ENCODE results near the gene PPOX. TPM values are rescaled to one million over a fixed set of nuclear protein-coding genes. Genes with fewer than 3 reads are reported as not detected.

Gene PPOX
- total RNA-seq, 5 donors from 2014 or later (not counting 1 experiment from before 2014, with no cell fraction given) = 38.3 to 85.4 (median 69.2) TPM

DNA sequence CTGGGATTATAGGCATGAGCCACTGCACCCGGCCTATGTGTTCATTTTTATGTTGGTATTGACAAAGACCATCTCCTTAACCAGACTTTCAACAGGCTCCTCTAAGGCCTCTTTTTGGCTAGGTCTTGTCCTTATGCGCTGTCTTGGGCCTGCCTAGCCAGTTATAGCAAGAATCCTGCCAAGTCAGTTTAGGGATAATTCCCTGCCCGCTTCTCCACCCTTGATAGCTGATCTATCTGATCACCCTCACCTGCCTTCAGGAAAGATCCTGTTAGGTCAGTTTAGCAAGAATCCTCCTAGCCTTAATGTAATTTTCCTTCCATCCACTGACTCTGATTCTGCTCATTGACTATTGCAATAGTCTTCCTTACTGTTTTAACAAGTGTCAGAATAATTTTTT is 13.5 kb downstream of the PPOX start:
- DNase-seq = no peak
- peaks cover 18% of the 10 kb centered on the region for H3K36me3 Mint-ChIP-seq
- Histone ChIP-seq H3K27me3 (replicated peaks in 1 of 2; ENCODE audit: control insufficient read depth in 2 of 2, extremely low read depth in 1 of 2, insufficient read depth in 2 of 2, low read length in 1 of 2) (no peaks in the 10 kb centered on the region), H3K4me3 (ENCODE audit: control insufficient read depth in 1 of 2, extremely low read depth in 1 of 2, low read length in 1 of 2) (no peak overlapping the region), H3K4me1 (ENCODE audit: control insufficient read depth in 1 of 2, extremely low read depth in 1 of 2, insufficient read depth in 2 of 2, low read length in 2 of 2) (peaks cover 43 to 78% of the 10 kb centered on the region in 2 experiments), H3K9me3 (no peaks in the 10 kb centered on the region), H3K27ac (ENCODE audit: low read length) (peak overlapping the region; percentile 89), H3K36me3 (ENCODE audit: control insufficient read depth in 2 of 2, extremely low read depth in 1 of 2, insufficient read depth in 1 of 2, low read length in 1 of 2) (peaks cover 4 to 13% of the 10 kb centered on the region in 2 donors)
- H3K27ac Mint-ChIP-seq = peak overlapping the region; percentile 92 to 95
- 100% methylated on average over 2 of the region's 3 CpGs for WGBS (ENCODE audit: insufficient coverage)
- ChIA-PET CTCF (no interaction called here), POLR2A (no interaction called here)
- peaks cover 80 to 88% (median 83%) of the 10 kb centered on the region in 3 donors for H3K4me1 Mint-ChIP-seq
- H3K9me3 Mint-ChIP-seq = no peaks in the 10 kb centered on the region
- no peaks in the 10 kb centered on the region for H3K27me3 Mint-ChIP-seq
- no peak for ATAC-seq (replicated peaks in 1 of 4)
- H3K4me3 Mint-ChIP-seq = peak overlapping the region in 1 of 3 donors; percentile 50

GRCh38 chr1:161180639-161181038 is 14.4 kb downstream of the PPOX start:
- Mint-ChIP-seq H3K27ac (peak overlapping the region; percentile 92 to 95), H3K9me3 (no peaks in the 10 kb centered on the region), H3K4me1 (peaks cover 78 to 87% (median 81%) of the 10 kb centered on the region in 3 donors), H3K27me3 (no peaks in the 10 kb centered on the region), H3K36me3 (peaks cover 11% of the 10 kb centered on the region), H3K4me3 (peak overlapping the region; percentile 29 to 50 (median 41))
- CTCF ChIA-PET = interaction anchor here (0.8 to 2.3 kb wide), 5 partner anchors 10 to 112 kb away, joined by 3 to 13 read pairs (median 4); partner anchors contain the start of genes PPOX (in 2 of the 2) and TOMM40L (in 1 of the 2)
- DNase-seq (peak in 1 of 35 experiments; percentile 36), ATAC-seq (replicated peaks in 1 of 4) (no peak)
- POLR2A ChIA-PET = interaction anchor here in 1 of 2 donors (0.5 kb wide), 1 partner anchor 83 kb away, joined by 3 read pairs; no protein-coding TSS in a partner anchor
- no peaks in the 10 kb centered on the region for H3K27me3 ChIP-seq (replicated peaks in 1 of 2; ENCODE audit: control insufficient read depth in 2 of 2, extremely low read depth in 1 of 2, insufficient read depth in 2 of 2, low read length in 1 of 2)
- no peaks in the 10 kb centered on the region for H3K9me3 ChIP-seq
- H3K4me1 ChIP-seq (ENCODE audit: control insufficient read depth in 1 of 2, extremely low read depth in 1 of 2, insufficient read depth in 2 of 2, low read length in 2 of 2) = peaks cover 49 to 78% of the 10 kb centered on the region in 2 experiments
- WGBS (ENCODE audit: insufficient coverage) = 73% methylated on average over 1 of the region's 1 CpG
- no peak overlapping the region for H3K4me3 ChIP-seq (ENCODE audit: control insufficient read depth in 1 of 2, extremely low read depth in 1 of 2, low read length in 1 of 2)
- H3K36me3 ChIP-seq (ENCODE audit: control insufficient read depth in 2 of 2, extremely low read depth in 1 of 2, insufficient read depth in 1 of 2, low read length in 1 of 2) = peaks cover 0 to 4% of the 10 kb centered on the region in 2 donors
- H3K27ac ChIP-seq (ENCODE audit: low read length) = peak overlapping the region; percentile 89

DNA sequence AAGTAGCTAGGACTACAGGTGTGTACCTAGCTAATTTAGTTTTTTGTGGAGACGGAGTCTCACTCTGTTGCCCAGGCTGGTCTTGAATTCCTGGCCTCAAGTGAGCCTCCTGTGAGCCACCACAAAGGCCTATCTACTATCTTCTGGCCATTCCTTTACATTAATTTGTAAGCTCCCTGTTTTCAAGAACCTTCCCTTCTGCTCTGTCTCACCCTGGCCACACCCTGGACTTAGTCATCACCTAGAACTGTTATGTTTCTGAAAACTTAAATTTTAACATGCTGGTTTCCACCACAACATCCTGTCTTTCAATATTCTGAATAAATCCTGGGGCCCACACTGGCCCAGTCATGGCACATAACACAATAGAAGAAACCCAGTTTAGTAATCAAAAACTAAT is 16.0 kb downstream of the PPOX start:
- peak overlapping the region; percentile 89 for H3K27ac ChIP-seq (ENCODE audit: low read length)
- no peaks in the 10 kb centered on the region for H3K36me3 ChIP-seq (ENCODE audit: control insufficient read depth in 2 of 2, extremely low read depth in 1 of 2, insufficient read depth in 1 of 2, low read length in 1 of 2)
- whole genome bisulfite sequencing (ENCODE audit: insufficient coverage) = no CpG with 5 or more reads among the region's 1 CpG
- no peaks in the 10 kb centered on the region for H3K9me3 Mint-ChIP-seq
- peak in 29 of 35 experiments; percentile 29 to 71 (median 40) for DNase-seq
- H3K27ac Mint-ChIP-seq = peak overlapping the region; percentile 97 to 98
- peaks cover 5% of the 10 kb centered on the region for H3K36me3 Mint-ChIP-seq
- peaks cover 81 to 87% (median 83%) of the 10 kb centered on the region in 3 donors for H3K4me1 Mint-ChIP-seq
- peaks cover 57 to 80% of the 10 kb centered on the region in 2 experiments for H3K4me1 ChIP-seq (ENCODE audit: control insufficient read depth in 1 of 2, extremely low read depth in 1 of 2, insufficient read depth in 2 of 2, low read length in 2 of 2)
- no peaks in the 10 kb centered on the region for H3K27me3 ChIP-seq (replicated peaks in 1 of 2; ENCODE audit: control insufficient read depth in 2 of 2, extremely low read depth in 1 of 2, insufficient read depth in 2 of 2, low read length in 1 of 2)
- H3K27me3 Mint-ChIP-seq = no peaks in the 10 kb centered on the region
- peak overlapping the region; percentile 55 to 76 (median 66) for H3K4me3 Mint-ChIP-seq
- ChIA-PET CTCF (interaction anchor here (0.6 to 2.4 kb wide), 7 partner anchors 9 to 547 kb away, joined by 3 to 13 read pairs (median 4); partner anchors contain the start of genes NDUFS2 (in 1 of the 2), PPOX (in 1 of the 2) and TOMM40L (in 1 of the 2)), POLR2A (interaction anchor here in 1 of 2 donors (0.8 to 1.3 kb wide), 3 partner anchors 17 to 50 kb away, joined by 3 to 7 read pairs (median 5); partner anchors contain the start of genes DEDD, PPOX and UFC1)
- peak; percentile 25 to 66 (median 60) for ATAC-seq (replicated peaks in 1 of 4)
- H3K9me3 ChIP-seq = no peaks in the 10 kb centered on the region
- H3K4me3 ChIP-seq (ENCODE audit: control insufficient read depth in 1 of 2, extremely low read depth in 1 of 2, low read length in 1 of 2) = peak overlapping the region in 1 of 2 donors; percentile 1

DNA sequence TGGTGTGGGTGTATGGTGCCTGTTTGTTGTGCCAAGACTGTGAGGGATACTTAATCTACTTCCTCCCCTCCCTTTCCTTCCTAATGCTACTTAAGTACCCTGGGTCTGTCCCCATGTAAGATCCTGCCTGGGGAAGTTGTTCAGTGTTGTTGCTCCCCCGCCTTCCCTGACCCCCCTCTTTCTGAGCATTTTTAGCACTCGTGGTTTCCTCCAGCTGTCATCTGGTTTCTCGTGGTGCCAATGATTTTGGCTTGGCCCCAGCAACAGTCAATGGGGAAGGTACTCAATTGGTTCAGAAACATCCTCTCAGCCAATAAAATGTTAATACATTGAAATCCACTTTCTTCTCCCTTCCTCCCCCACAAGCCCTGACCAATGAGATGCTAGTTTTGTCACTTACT is 19.1 kb downstream of the PPOX start:
- ATAC-seq (replicated peaks in 1 of 4) = peak; percentile 74 to 89 (median 75)
- peaks cover 5% of the 10 kb centered on the region for H3K36me3 Mint-ChIP-seq
- H3K4me1 Mint-ChIP-seq = peaks cover 81 to 86% (median 84%) of the 10 kb centered on the region in 3 donors
- H3K9me3 Mint-ChIP-seq = no peaks in the 10 kb centered on the region
- no peaks in the 10 kb centered on the region for H3K27me3 Mint-ChIP-seq
- WGBS (ENCODE audit: insufficient coverage) = no CpG with 5 or more reads among the region's 3 CpGs
- no peaks in the 10 kb centered on the region for H3K27me3 ChIP-seq (replicated peaks in 1 of 2; ENCODE audit: control insufficient read depth in 2 of 2, extremely low read depth in 1 of 2, insufficient read depth in 2 of 2, low read length in 1 of 2)
- peak overlapping the region; percentile 95 for H3K27ac Mint-ChIP-seq
- H3K27ac ChIP-seq (ENCODE audit: low read length) = peak overlapping the region; percentile 89
- CTCF ChIA-PET = interaction anchor here in 1 of 2 donors (0.6 to 2.3 kb wide), 6 partner anchors 15 to 121 kb away, joined by 3 to 19 read pairs (median 4); partner anchors contain the start of gene TOMM40L
- peak overlapping the region; percentile 76 to 78 (median 76) for H3K4me3 Mint-ChIP-seq
- no peaks in the 10 kb centered on the region for H3K9me3 ChIP-seq
- no peaks in the 10 kb centered on the region for H3K36me3 ChIP-seq (ENCODE audit: control insufficient read depth in 2 of 2, extremely low read depth in 1 of 2, insufficient read depth in 1 of 2, low read length in 1 of 2)
- DNase-seq = peak; percentile 60 to 91 (median 80)
- peak overlapping the region; percentile 5 to 45 for H3K4me3 ChIP-seq (ENCODE audit: control insufficient read depth in 1 of 2, extremely low read depth in 1 of 2, low read length in 1 of 2)
- POLR2A ChIA-PET = interaction anchor here in 1 of 2 donors (1.3 kb wide), 1 partner anchor 19 kb away, joined by 13 read pairs; the partner anchor contains the start of gene PPOX
- H3K4me1 ChIP-seq (ENCODE audit: control insufficient read depth in 1 of 2, extremely low read depth in 1 of 2, insufficient read depth in 2 of 2, low read length in 2 of 2) = peaks cover 63 to 87% of the 10 kb centered on the region in 2 experiments

DNA sequence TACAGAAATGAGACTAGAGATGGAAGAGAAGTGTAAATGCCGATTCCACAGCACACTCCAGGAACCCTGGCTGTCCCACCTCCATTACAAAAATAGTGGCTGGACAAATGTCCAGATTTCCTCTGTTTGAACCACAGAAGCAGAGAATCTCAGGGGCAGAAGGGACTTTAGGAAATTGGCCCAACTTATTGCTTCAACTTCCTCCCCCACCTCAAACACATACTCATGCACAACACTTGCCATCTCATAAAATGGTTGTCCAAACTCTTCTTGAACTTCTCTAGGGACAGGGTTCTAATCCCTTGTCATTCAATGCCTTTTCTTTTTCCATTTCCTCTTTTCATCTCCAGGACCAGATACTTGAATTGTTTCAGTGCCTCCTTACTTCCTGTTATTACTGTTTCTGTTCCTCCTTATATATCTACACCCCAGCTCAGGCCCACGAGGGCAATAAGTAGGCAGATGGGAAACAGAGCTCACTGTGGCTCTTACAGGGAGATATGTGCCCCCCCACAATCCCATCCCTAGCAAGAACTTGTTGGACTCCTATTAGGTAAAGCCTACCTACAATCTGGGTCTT is 19.6 kb downstream of the PPOX start:
- Mint-ChIP-seq H3K4me3 (peak overlapping the region; percentile 76 to 78 (median 76)), H3K4me1 (peaks cover 78 to 81% (median 80%) of the 10 kb centered on the region in 3 donors), H3K9me3 (no peaks in the 10 kb centered on the region), H3K36me3 (peaks cover 5% of the 10 kb centered on the region), H3K27me3 (no peaks in the 10 kb centered on the region), H3K27ac (peak overlapping the region; percentile 95)
- peak; percentile 2 to 4 (median 3) for ATAC-seq (replicated peaks in 1 of 4)
- peak in 1 of 35 experiments; percentile 30 for DNase-seq
- H3K4me1 ChIP-seq (ENCODE audit: control insufficient read depth in 1 of 2, extremely low read depth in 1 of 2, insufficient read depth in 2 of 2, low read length in 2 of 2) = peaks cover 61 to 86% of the 10 kb centered on the region in 2 experiments
- H3K27ac ChIP-seq (ENCODE audit: low read length) = peak overlapping the region; percentile 89
- ChIA-PET CTCF (interaction anchor here (0.6 to 2.3 kb wide), 7 partner anchors 15 to 120 kb away, joined by 3 to 19 read pairs (median 4); partner anchors contain the start of gene TOMM40L (in 1 of the 2)), POLR2A (interaction anchor here (0.5 to 1.3 kb wide), 3 partner anchors 19 to 86 kb away, joined by 3 to 13 read pairs (median 5); partner anchors contain the start of genes PPOX (in 1 of the 2) and UFC1 (in 1 of the 2))
- no CpG with 5 or more reads among the region's 2 CpGs for WGBS (ENCODE audit: insufficient coverage)
- H3K4me3 ChIP-seq (ENCODE audit: control insufficient read depth in 1 of 2, extremely low read depth in 1 of 2, low read length in 1 of 2) = peak overlapping the region; percentile 15 to 18
- no peaks in the 10 kb centered on the region for H3K27me3 ChIP-seq (replicated peaks in 1 of 2; ENCODE audit: control insufficient read depth in 2 of 2, extremely low read depth in 1 of 2, insufficient read depth in 2 of 2, low read length in 1 of 2)
- no peaks in the 10 kb centered on the region for H3K36me3 ChIP-seq (ENCODE audit: control insufficient read depth in 2 of 2, extremely low read depth in 1 of 2, insufficient read depth in 1 of 2, low read length in 1 of 2)
- no peaks in the 10 kb centered on the region for H3K9me3 ChIP-seq

DNA sequence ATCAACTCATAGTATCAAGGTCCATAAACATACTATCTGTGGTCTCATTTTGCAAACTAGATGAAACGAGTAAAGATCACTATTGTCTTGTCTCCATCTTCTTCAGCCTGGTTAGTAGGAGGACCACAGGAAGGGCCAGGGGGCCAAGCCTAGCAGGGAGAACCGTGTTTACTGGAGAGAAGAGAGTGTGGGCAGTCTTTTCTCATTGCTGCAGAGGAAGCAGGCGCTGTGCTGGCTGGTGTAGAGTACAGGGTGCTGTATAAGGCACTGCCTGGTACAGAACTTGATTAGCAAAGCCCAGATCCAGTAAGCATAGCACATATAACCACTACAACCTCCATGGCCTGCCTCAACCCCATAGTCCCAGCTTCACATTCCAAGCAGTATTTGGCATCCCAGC is 21.1 kb downstream of the PPOX start:
- Mint-ChIP-seq H3K27ac (peak overlapping the region; percentile 95), H3K36me3 (peaks cover under 1% of the 10 kb centered on the region), H3K27me3 (no peaks in the 10 kb centered on the region), H3K9me3 (no peaks in the 10 kb centered on the region), H3K4me3 (peak overlapping the region in 2 of 3 donors; percentile 17 to 76), H3K4me1 (peaks cover 72 to 77% (median 73%) of the 10 kb centered on the region in 3 donors)
- no peaks in the 10 kb centered on the region for H3K9me3 ChIP-seq
- CTCF ChIA-PET = interaction anchor here (0.6 to 0.7 kb wide), 3 partner anchors 34 to 310 kb away, joined by 3 to 8 read pairs (median 3); no protein-coding TSS in a partner anchor
- peaks cover 46 to 80% of the 10 kb centered on the region in 2 experiments for H3K4me1 ChIP-seq (ENCODE audit: control insufficient read depth in 1 of 2, extremely low read depth in 1 of 2, insufficient read depth in 2 of 2, low read length in 2 of 2)
- DNase-seq (no peak), ATAC-seq (replicated peaks in 1 of 4) (no peak)
- no peak overlapping the region for H3K4me3 ChIP-seq (ENCODE audit: control insufficient read depth in 1 of 2, extremely low read depth in 1 of 2, low read length in 1 of 2)
- H3K36me3 ChIP-seq (ENCODE audit: control insufficient read depth in 2 of 2, extremely low read depth in 1 of 2, insufficient read depth in 1 of 2, low read length in 1 of 2) = no peaks in the 10 kb centered on the region
- POLR2A ChIA-PET = no interaction called here
- peak overlapping the region; percentile 89 for H3K27ac ChIP-seq (ENCODE audit: low read length)
- H3K27me3 ChIP-seq (replicated peaks in 1 of 2; ENCODE audit: control insufficient read depth in 2 of 2, extremely low read depth in 1 of 2, insufficient read depth in 2 of 2, low read length in 1 of 2) = no peaks in the 10 kb centered on the region
- 50% methylated on average over 2 of the region's 3 CpGs for WGBS (ENCODE audit: insufficient coverage)
